ENCODE results near the gene AMH.

The AMH gene

DNA sequence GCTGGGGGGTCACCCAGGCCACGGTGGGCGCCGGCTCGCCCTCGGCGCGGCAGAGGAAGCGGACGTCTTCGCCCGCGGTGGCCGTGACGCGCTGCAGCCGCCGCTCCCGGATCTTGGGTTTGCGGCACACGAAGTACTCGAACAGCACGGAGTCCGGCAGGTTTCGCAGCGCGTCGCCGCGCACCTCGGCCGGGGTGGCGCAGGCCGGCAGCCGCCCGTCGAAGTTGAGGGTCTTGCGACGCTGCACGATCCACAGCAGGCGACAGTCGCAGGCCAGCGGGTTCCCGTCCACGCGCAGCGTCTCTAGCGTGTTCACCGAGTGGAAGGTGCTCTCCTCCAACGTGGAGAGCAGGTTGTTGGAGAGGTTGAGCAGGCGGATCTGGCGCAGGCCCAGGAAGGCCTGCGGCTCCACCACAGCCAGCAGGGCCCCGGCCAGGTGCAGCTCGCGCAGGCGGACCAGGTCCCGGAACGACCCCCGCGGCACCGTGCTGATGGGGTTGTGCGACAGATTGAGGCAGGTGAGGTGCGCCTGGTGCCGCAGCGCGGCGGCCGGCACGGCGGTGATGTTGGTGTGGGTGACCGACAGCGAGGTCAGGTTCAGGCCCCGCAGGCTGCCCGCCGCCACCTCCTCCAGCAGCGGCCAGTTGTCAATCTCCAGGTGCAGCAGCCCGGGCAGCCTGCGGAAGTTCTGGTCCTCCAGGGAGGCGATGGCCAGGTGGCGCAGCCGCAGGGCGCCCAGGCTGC is 41.5 kb downstream of the AMH start:
- TF ChIP-seq FOXP2 (optimal IDR thresholded peaks at IDR 0.05; ENCODE audit: borderline replicate concordance, extremely low read depth, extremely low read length, insufficient read depth) = no peak
- TF ChIP-seq SIN3A (IDR thresholded peaks at IDR 0.05; ENCODE audit: borderline replicate concordance, insufficient read depth, low read length) = no peak
- TF ChIP-seq, protein P1, sequence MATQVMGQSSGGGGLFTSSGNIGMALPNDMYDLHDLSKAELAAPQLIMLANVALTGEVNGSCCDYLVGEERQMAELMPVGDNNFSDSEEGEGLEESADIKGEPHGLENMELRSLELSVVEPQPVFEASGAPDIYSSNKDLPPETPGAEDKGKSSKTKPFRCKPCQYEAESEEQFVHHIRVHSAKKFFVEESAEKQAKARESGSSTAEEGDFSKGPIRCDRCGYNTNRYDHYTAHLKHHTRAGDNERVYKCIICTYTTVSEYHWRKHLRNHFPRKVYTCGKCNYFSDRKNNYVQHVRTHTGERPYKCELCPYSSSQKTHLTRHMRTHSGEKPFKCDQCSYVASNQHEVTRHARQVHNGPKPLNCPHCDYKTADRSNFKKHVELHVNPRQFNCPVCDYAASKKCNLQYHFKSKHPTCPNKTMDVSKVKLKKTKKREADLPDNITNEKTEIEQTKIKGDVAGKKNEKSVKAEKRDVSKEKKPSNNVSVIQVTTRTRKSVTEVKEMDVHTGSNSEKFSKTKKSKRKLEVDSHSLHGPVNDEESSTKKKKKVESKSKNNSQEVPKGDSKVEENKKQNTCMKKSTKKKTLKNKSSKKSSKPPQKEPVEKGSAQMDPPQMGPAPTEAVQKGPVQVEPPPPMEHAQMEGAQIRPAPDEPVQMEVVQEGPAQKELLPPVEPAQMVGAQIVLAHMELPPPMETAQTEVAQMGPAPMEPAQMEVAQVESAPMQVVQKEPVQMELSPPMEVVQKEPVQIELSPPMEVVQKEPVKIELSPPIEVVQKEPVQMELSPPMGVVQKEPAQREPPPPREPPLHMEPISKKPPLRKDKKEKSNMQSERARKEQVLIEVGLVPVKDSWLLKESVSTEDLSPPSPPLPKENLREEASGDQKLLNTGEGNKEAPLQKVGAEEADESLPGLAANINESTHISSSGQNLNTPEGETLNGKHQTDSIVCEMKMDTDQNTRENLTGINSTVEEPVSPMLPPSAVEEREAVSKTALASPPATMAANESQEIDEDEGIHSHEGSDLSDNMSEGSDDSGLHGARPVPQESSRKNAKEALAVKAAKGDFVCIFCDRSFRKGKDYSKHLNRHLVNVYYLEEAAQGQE (IDR thresholded peaks at IDR 0.05; ENCODE audit: insufficient read depth in 1 of 2, low read depth in 2 of 2, low read length in 2 of 2) = no peak
- no peak for TF ChIP-seq POLR2AphosphoS5 (IDR thresholded peaks at IDR 0.05; ENCODE audit: low read depth, low read length)
- TF ChIP-seq TAF1 (IDR thresholded peaks at IDR 0.05; ENCODE audit: borderline replicate concordance, insufficient read depth, low read length) = no peak

DNA sequence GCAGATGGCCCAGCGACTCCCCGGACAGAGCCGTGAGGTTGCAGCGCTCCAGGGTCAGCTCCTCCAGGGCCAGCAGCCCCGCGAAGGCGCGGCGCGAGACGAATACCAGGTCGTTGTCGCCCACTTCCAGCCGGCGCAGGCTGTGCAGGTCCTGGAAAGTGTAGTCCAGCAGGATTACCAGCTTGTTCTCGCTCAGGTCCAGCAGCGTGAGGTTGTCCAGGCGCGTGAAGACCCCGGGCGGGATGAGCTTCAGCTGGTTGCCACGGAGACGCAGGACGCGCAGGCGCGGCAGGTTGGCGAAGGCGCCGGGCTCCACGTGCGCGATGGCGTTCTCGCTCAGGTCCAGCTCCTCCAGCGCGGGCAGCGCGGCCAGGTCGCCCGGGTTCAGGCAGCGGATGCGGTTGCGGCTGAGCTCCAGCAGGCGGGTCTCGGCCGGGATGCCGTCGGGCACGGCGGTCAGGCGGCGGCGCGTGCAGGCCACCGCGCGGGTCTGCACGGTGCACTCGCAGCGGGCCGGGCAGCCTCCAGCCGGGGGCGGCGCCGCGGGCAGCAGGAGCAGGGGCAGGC is 42.1 kb downstream of the AMH start:
- TF ChIP-seq POLR2AphosphoS5 (IDR thresholded peaks at IDR 0.05; ENCODE audit: low read depth, low read length) = no peak
- TF ChIP-seq TAF1 (IDR thresholded peaks at IDR 0.05; ENCODE audit: borderline replicate concordance, insufficient read depth, low read length) = no peak
- TF ChIP-seq SIN3A (IDR thresholded peaks at IDR 0.05; ENCODE audit: borderline replicate concordance, insufficient read depth, low read length) = no peak
- TF ChIP-seq, protein P1 (IDR thresholded peaks at IDR 0.05; ENCODE audit: insufficient read depth in 1 of 2, low read depth in 2 of 2, low read length in 2 of 2) = no peak
- TF ChIP-seq FOXP2 (optimal IDR thresholded peaks at IDR 0.05; ENCODE audit: borderline replicate concordance, extremely low read depth, extremely low read length, insufficient read depth) = no peak

DNA sequence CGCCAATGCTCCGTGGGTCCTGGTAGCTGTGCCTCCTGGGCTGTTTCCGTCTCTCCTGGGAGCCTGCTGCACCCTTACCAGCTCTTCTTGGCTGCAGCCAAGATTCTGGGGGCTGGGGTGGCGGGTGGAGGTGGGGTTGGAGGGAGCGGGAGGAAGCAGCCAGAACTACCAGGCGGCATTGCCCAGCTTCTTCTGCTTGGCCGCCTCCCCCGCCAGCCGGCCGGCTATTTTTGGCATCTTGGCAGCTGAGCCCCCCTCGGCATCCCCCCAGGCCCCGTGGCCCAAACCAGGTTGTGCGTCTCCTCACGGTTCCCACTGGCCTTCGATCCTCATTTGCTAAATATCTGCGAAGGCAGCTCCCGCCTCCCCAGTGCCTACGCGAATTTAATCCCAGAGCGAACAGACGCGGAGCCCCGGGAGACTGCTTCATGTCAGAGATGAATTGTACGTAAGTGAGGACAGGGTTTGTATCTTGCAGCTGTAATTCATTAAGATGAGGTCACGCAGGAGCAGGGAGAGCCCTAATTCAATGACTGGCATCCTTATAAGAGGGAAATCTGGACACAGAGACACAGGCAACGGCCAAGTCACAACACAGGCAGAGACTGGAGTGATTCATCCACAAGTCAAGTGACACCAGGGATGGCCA is 45.7 kb downstream of the AMH start:
- TF ChIP-seq POLR2AphosphoS5 (IDR thresholded peaks at IDR 0.05; ENCODE audit: low read depth, low read length) = no peak
- TF ChIP-seq TAF1 (IDR thresholded peaks at IDR 0.05; ENCODE audit: borderline replicate concordance, insufficient read depth, low read length) = no peak
- TF ChIP-seq, protein P1 (IDR thresholded peaks at IDR 0.05; ENCODE audit: insufficient read depth in 1 of 2, low read depth in 2 of 2, low read length in 2 of 2) = no peak
- TF ChIP-seq FOXP2 (optimal IDR thresholded peaks at IDR 0.05; ENCODE audit: borderline replicate concordance, extremely low read depth, extremely low read length, insufficient read depth) = no peak

DNA sequence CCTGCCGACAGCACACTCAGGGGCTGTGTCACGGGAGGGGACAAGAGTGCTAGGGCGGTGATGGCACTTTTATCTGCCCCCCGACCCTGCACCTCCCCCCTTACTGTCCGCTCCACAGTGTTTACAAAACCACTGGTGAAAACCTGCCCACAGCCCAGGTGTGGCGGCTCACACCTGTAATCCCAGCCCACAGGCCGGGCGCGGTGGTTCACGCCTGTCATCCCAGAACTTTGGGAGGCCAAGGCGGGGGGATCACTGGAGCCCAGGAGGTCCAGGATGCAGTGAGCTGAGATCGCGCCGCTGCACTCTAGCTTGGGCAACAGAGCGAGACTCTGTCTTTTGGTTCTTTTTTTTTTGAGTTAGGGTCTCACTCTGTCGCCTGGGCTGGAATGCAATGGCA is 47.0 kb downstream of the AMH start:
- TF ChIP-seq POLR2AphosphoS5 (IDR thresholded peaks at IDR 0.05; ENCODE audit: low read depth, low read length) (no peak), FOXP2 (optimal IDR thresholded peaks at IDR 0.05; ENCODE audit: borderline replicate concordance, extremely low read depth, extremely low read length, insufficient read depth) (no peak), TAF1 (IDR thresholded peaks at IDR 0.05; ENCODE audit: borderline replicate concordance, insufficient read depth, low read length) (no peak), SIN3A (IDR thresholded peaks at IDR 0.05; ENCODE audit: borderline replicate concordance, insufficient read depth, low read length) (no peak)
- TF ChIP-seq, protein P1 (IDR thresholded peaks at IDR 0.05; ENCODE audit: insufficient read depth in 1 of 2, low read depth in 2 of 2, low read length in 2 of 2) = no peak
